BE2C (cell line): ENCODE data around the gene EHD2.
"Not testable (repeated sequence)": the region's sequence is repeated elsewhere in the genome, so short reads cannot be mapped to it uniquely, and the experiment has no call there.

Experiments used
- DNase-seq: peaks from one replicate; pipeline ENCODE4 v3.0.0-alpha.2; 2020
- H3K27me3 ChIP-seq: fragments of 250-450 bp; sonication (Bioruptor Pico); 2 replicates; pipeline ENCODE4 v1.5.1; 2020; ENCODE audit warnings: mild to moderate bottlenecking
- H3K36me3 ChIP-seq: fragments of 250-450 bp; sonication (Bioruptor Pico); 2 replicates; pipeline ENCODE4 v1.5.1; 2020; ENCODE audit warnings: mild to moderate bottlenecking
- H3K4me1 ChIP-seq: fragments of 250-450 bp; sonication (Bioruptor Pico); 2 replicates; pipeline ENCODE4 v1.5.1; 2020
- H3K4me3 ChIP-seq: 2 replicates; pipeline ENCODE4 v1.5.1; 2011; ENCODE audit warnings: low read depth, low read length
- H3K9me3 ChIP-seq: fragments of 250-450 bp; sonication (Bioruptor Pico); 2 replicates; pipeline ENCODE4 v1.5.1; 2020
- TF ChIP-seq, protein P1 (sequence below): IDR thresholded peaks from 2 replicates; pipeline ENCODE4 v1.5.1; 2012; ENCODE audit warnings: mild to moderate bottlenecking, low read depth, low read length

EHD2 gene

DNA sequence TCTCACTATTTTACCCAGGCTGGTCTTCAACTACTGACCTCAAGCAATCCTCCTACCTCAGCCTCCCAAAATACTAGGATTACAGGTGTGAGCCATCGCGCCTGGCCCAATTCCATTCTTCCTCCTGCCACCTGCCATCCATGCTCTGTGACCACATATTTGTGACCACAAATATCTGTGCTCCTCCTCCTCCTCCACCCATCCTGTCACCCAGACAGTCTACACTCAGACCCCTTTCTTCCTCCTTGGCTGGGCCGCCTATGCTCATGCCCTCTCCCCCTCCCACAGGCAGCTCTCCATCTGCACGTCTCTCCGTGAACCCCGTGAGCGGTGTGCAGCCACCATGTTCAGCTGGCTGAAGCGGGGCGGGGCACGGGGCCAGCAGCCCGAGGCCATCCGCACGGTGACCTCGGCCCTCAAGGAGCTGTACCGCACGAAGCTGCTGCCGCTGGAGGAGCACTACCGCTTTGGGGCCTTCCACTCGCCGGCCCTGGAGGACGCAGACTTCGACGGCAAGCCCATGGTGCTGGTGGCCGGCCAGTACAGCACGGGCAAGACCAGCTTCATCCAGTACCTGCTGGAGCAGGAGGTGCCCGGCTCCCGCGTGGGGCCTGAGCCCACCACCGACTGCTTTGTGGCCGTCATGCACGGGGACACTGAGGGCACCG is 3.2 kb downstream of the EHD2 start:
- Histone ChIP-seq H3K9me3 (no peaks in the 10 kb centered on the region), H3K27me3 (no peaks in the 10 kb centered on the region), H3K4me3 (no peak overlapping the region), H3K4me1 (peaks cover 3% of the 10 kb centered on the region), H3K36me3 (peaks cover 8% of the 10 kb centered on the region)
- TF ChIP-seq, protein P1, sequence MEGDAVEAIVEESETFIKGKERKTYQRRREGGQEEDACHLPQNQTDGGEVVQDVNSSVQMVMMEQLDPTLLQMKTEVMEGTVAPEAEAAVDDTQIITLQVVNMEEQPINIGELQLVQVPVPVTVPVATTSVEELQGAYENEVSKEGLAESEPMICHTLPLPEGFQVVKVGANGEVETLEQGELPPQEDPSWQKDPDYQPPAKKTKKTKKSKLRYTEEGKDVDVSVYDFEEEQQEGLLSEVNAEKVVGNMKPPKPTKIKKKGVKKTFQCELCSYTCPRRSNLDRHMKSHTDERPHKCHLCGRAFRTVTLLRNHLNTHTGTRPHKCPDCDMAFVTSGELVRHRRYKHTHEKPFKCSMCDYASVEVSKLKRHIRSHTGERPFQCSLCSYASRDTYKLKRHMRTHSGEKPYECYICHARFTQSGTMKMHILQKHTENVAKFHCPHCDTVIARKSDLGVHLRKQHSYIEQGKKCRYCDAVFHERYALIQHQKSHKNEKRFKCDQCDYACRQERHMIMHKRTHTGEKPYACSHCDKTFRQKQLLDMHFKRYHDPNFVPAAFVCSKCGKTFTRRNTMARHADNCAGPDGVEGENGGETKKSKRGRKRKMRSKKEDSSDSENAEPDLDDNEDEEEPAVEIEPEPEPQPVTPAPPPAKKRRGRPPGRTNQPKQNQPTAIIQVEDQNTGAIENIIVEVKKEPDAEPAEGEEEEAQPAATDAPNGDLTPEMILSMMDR: no peak
- DNase-seq: no peak

GRCh38 chr19:47718415-47719046 is 5.3 kb downstream of the EHD2 start:
- not testable (repeated sequence) for DNase-seq, H3K27me3 ChIP-seq, H3K36me3 ChIP-seq, H3K4me1 ChIP-seq, H3K9me3 ChIP-seq
- peak overlapping the region; percentile 33; the same call in 1 of the 2 replicates for H3K4me3 ChIP-seq

GRCh38 chr19:47719047-47719859 is 6.0 kb downstream of the EHD2 start:
- TF ChIP-seq, protein P1: no peak
- H3K4me3 ChIP-seq: peak overlapping the region; percentile 33; the same call in 1 of the 2 replicates
- peaks cover 8% of the 10 kb centered on the region for H3K36me3 ChIP-seq
- peaks cover 7% of the 10 kb centered on the region for H3K4me1 ChIP-seq
- DNase-seq: peak; percentile 95
- no peaks in the 10 kb centered on the region for H3K27me3 ChIP-seq
- no peaks in the 10 kb centered on the region for H3K9me3 ChIP-seq

GRCh38 chr19:47720669-47721422 is 7.6 kb downstream of the EHD2 start:
- H3K36me3 ChIP-seq: peaks cover 10% of the 10 kb centered on the region
- H3K9me3 ChIP-seq: no peaks in the 10 kb centered on the region
- H3K27me3 ChIP-seq: no peaks in the 10 kb centered on the region
- no peak for DNase-seq
- peaks cover 7% of the 10 kb centered on the region for H3K4me1 ChIP-seq
- H3K4me3 ChIP-seq: no peak overlapping the region
- TF ChIP-seq, protein P1: no peak

GRCh38 chr19:47723581-47723940 is 10.3 kb downstream of the EHD2 start:
- no peak overlapping the region for H3K4me3 ChIP-seq
- peaks cover 5% of the 10 kb centered on the region; the same call in 1 of the 2 replicates for H3K36me3 ChIP-seq
- no peaks in the 10 kb centered on the region for H3K9me3 ChIP-seq
- H3K4me1 ChIP-seq: peaks cover 4% of the 10 kb centered on the region
- DNase-seq: peak; percentile 49
- TF ChIP-seq, protein P1: no peak
- no peaks in the 10 kb centered on the region for H3K27me3 ChIP-seq

- H3K36me3 ChIP-seq: peaks cover 5% of the 10 kb centered on the region; the same call in 1 of the 2 replicates
- DNase-seq: no peak
Observed at GRCh38 chr19:47725759-47726401, 12.7 kb downstream of the EHD2 start.

More at GRCh38 chr19:47725759-47726401, 12.7 kb downstream of the EHD2 start:
- H3K9me3 ChIP-seq: no peaks in the 10 kb centered on the region
- no peak overlapping the region for H3K4me3 ChIP-seq
- H3K4me1 ChIP-seq: peaks cover 17% of the 10 kb centered on the region
- H3K27me3 ChIP-seq: no peaks in the 10 kb centered on the region
- TF ChIP-seq, protein P1: no peak
